Skeletal muscle tissue (tissue), 4 donors: ENCODE results near the gene ERF. TPM values are rescaled to one million over a fixed set of nuclear protein-coding genes. Genes with fewer than 3 reads are reported as not detected.

Source experiments
- H3K27ac ChIP-seq: one replicate; pipeline ENCODE4 v1.7.0; 2013; ENCODE audit warnings: mild to moderate bottlenecking, low read depth, low read length, inconsistent platforms
- H3K27me3 ChIP-seq, 3 donors: one replicate each; pipeline ENCODE4 v1.7.0; 2013; ENCODE audit warnings: low read length in 3 of 3; ENCODE audit not compliant: control insufficient read depth in 3 of 3, insufficient read depth in 3 of 3
- H3K36me3 ChIP-seq, 3 donors: one replicate each; pipeline ENCODE4 v1.7.0; 2013; ENCODE audit warnings: low read length in 3 of 3; ENCODE audit not compliant: control insufficient read depth in 3 of 3, insufficient read depth in 3 of 3
- H3K4me1 ChIP-seq, 3 donors: one replicate each; pipeline ENCODE4 v1.7.0; 2013; ENCODE audit warnings: low read length in 3 of 3, mild to moderate bottlenecking in 3 of 3; ENCODE audit not compliant: control insufficient read depth in 3 of 3, insufficient read depth in 3 of 3
- H3K4me3 ChIP-seq, 3 donors: one replicate each; pipeline ENCODE4 v1.7.0; 2013; ENCODE audit warnings: low read length in 3 of 3
- H3K9ac ChIP-seq, 3 donors: one replicate each; pipeline ENCODE4 v1.7.0; 2013; ENCODE audit warnings: low read length in 3 of 3, mild to moderate bottlenecking in 3 of 3, moderate library complexity in 2 of 3, low read depth in 1 of 3
- H3K9me3 ChIP-seq, 3 donors: one replicate each; pipeline ENCODE4 v1.7.0; 2013; ENCODE audit warnings: low read length in 3 of 3; ENCODE audit not compliant: control insufficient read depth in 3 of 3
- total RNA-seq: library from RNA; depleted of rRNA; stranded (reverse); fragments of >200 nt; gene quantifications from one replicate; pipeline ENCODE4 v1.2.3, GENCODE V29; 2014
- donor health status: Osteomylitis.

The ERF gene
- total RNA-seq, 1 donor from 2014 or later: 12.0 TPM

GRCh38 chr19:42287827-42288107 lies 32.8 kb upstream of the ERF start:
- H3K36me3 ChIP-seq: peaks cover 43 to 51% (median 50%) of the 10 kb centered on the region in 3 donors

GRCh38 chr19:42287017-42287826 lies 32.3 kb upstream of the ERF start:
- no peaks in the 10 kb centered on the region for H3K9me3 ChIP-seq
- peaks cover 40 to 47% (median 46%) of the 10 kb centered on the region in 3 donors for H3K36me3 ChIP-seq
- peaks cover 30 to 37% (median 30%) of the 10 kb centered on the region in 3 donors for H3K4me1 ChIP-seq
- H3K27ac ChIP-seq: no peak overlapping the region
- no peak overlapping the region for H3K9ac ChIP-seq
- H3K4me3 ChIP-seq: no peak overlapping the region
- no peaks in the 10 kb centered on the region for H3K27me3 ChIP-seq

More at GRCh38 chr19:42287827-42288107, 32.8 kb upstream of the ERF start:
- Histone ChIP-seq H3K27ac (no peak overlapping the region), H3K4me1 (peaks cover 26 to 33% (median 26%) of the 10 kb centered on the region in 3 donors), H3K9ac (no peak overlapping the region), H3K27me3 (no peaks in the 10 kb centered on the region), H3K9me3 (no peaks in the 10 kb centered on the region), H3K4me3 (no peak overlapping the region)

- Histone ChIP-seq H3K27ac (peak overlapping the region; percentile 0), H3K36me3 (peaks cover 35 to 40% (median 40%) of the 10 kb centered on the region in 3 donors), H3K27me3 (no peaks in the 10 kb centered on the region), H3K4me1 (peaks cover 38 to 44% (median 38%) of the 10 kb centered on the region in 3 donors), H3K9ac (peak overlapping the region; percentile 2 to 86 (median 21)), H3K9me3 (no peaks in the 10 kb centered on the region), H3K4me3 (peak overlapping the region; percentile 45 to 82 (median 54))
Measured at GRCh38 chr19:42286349-42287016, 31.6 kb upstream of the ERF start.

- H3K4me3 ChIP-seq: peak overlapping the region; percentile 54 to 82 (median 81)
Measured at GRCh38 chr19:42285988-42286348, 31.0 kb upstream of the ERF start.

GRCh38 chr19:42285541-42285941 lies 30.6 kb upstream of the ERF start:
- peak overlapping the region; percentile 73 to 86 (median 84) for H3K9ac ChIP-seq
- peak overlapping the region; percentile 81 to 82 (median 81) for H3K4me3 ChIP-seq
- no peaks in the 10 kb centered on the region for H3K9me3 ChIP-seq
- H3K36me3 ChIP-seq: peaks cover 31 to 34% (median 33%) of the 10 kb centered on the region in 3 donors
- H3K27me3 ChIP-seq: no peaks in the 10 kb centered on the region
- peaks cover 43 to 49% (median 44%) of the 10 kb centered on the region in 3 donors for H3K4me1 ChIP-seq
- peak overlapping the region; percentile 75 for H3K27ac ChIP-seq

More at GRCh38 chr19:42285988-42286348, 31.0 kb upstream of the ERF start:
- peaks cover 31 to 36% (median 35%) of the 10 kb centered on the region in 3 donors for H3K36me3 ChIP-seq
- peak overlapping the region; percentile 75 for H3K27ac ChIP-seq
- no peaks in the 10 kb centered on the region for H3K27me3 ChIP-seq
- H3K9ac ChIP-seq: peak overlapping the region; percentile 2 to 86 (median 21)
- H3K4me1 ChIP-seq: peaks cover 43 to 49% (median 43%) of the 10 kb centered on the region in 3 donors
- H3K9me3 ChIP-seq: no peaks in the 10 kb centered on the region

GRCh38 chr19:42284591-42285341 lies 29.8 kb upstream of the ERF start:
- Histone ChIP-seq H3K36me3 (peaks cover 24 to 28% (median 27%) of the 10 kb centered on the region in 3 donors), H3K9me3 (no peaks in the 10 kb centered on the region), H3K9ac (peak overlapping the region; percentile 73 to 86 (median 84)), H3K27ac (peak overlapping the region; percentile 75), H3K4me1 (peaks cover 43 to 49% (median 48%) of the 10 kb centered on the region in 3 donors), H3K27me3 (no peaks in the 10 kb centered on the region), H3K4me3 (peak overlapping the region; percentile 81 to 82 (median 81))

GRCh38 chr19:42284066-42284501 lies 29.2 kb upstream of the ERF start:
- no peaks in the 10 kb centered on the region for H3K9me3 ChIP-seq
- peak overlapping the region in 1 of 3 donors; percentile 54 for H3K4me3 ChIP-seq
- peaks cover 49 to 56% (median 55%) of the 10 kb centered on the region in 3 donors for H3K4me1 ChIP-seq
- H3K27ac ChIP-seq: no peak overlapping the region
- H3K27me3 ChIP-seq: no peaks in the 10 kb centered on the region
- peak overlapping the region in 1 of 3 donors; percentile 79 for H3K9ac ChIP-seq
- peaks cover 17 to 21% (median 20%) of the 10 kb centered on the region in 3 donors for H3K36me3 ChIP-seq

- Histone ChIP-seq H3K27ac (peak overlapping the region; percentile 90), H3K36me3 (peaks cover 11 to 14% (median 14%) of the 10 kb centered on the region in 3 donors), H3K4me3 (peak overlapping the region; percentile 70 to 82 (median 81)), H3K9me3 (no peaks in the 10 kb centered on the region), H3K27me3 (no peaks in the 10 kb centered on the region), H3K9ac (peak overlapping the region; percentile 70 to 85 (median 78)), H3K4me1 (peaks cover 56 to 63% (median 62%) of the 10 kb centered on the region in 3 donors)
Measured at GRCh38 chr19:42283188-42284065, 28.5 kb upstream of the ERF start.

- Histone ChIP-seq H3K27me3 (no peaks in the 10 kb centered on the region), H3K9ac (peak overlapping the region; percentile 70 to 85 (median 78)), H3K27ac (peak overlapping the region; percentile 92), H3K36me3 (peaks cover 8% of the 10 kb centered on the region in 3 donors), H3K4me3 (peak overlapping the region; percentile 70 to 82 (median 81)), H3K9me3 (no peaks in the 10 kb centered on the region), H3K4me1 (peaks cover 62 to 69% (median 68%) of the 10 kb centered on the region in 3 donors)
Measured at GRCh38 chr19:42282819-42283187, 27.9 kb upstream of the ERF start.
